ENCODE results near the gene WDFY2.
"Not testable (repeated sequence)": the region's sequence is repeated elsewhere in the genome, so short reads cannot be mapped to it uniquely, and the experiment has no call there.

WDFY2 gene

DNA sequence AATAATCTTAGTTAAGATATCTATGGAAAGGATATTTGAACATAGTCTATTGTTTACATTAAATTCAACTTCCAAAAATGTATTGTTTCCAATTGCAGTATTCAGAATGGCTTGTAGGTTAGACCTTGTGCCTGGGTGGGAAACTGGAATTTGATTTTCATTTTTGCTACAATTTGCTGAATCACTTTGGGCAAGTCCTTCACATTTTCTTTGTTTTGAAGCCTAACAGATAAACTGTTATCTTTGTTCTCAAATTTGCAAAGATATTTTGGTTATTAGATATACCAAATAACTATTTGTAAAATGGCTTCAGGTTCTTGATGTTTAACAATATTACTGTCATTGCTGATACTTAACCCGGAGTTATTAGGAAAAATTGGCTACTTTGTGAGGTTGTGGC lies 82.6 kb downstream of the WDFY2 start:
- no peak for DNase-seq (ENCODE audit: low read depth)

DNA sequence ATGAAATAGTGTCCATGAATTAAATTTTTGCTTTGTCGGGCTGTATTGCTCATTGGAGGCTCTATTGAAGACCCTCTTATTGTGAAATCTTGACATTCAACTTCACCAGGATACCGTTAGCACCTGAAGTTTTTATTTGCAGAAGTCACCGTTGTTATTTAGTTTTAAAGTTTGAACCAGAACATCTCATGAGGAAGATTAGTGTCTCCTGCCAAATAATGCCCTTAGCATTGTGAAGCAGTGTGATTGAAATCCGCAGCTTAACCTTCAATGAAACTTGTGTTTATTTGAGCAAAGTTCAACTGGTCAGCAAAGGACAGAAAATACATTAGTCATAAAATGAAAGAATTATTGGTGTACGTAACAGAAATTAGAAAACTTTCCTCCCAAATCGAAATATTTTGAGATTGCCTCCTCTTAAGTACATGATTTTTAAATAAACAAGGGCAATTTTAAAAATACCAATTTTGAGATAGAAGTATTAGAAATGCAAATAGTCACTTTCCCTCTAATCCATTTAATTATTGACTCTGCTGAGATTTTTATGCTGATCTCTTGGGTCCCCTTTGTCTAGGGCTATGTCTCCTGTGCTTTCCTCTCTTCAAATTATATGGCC lies 84.4 kb downstream of the WDFY2 start:
- no peak for DNase-seq (ENCODE audit: low read depth)

DNA sequence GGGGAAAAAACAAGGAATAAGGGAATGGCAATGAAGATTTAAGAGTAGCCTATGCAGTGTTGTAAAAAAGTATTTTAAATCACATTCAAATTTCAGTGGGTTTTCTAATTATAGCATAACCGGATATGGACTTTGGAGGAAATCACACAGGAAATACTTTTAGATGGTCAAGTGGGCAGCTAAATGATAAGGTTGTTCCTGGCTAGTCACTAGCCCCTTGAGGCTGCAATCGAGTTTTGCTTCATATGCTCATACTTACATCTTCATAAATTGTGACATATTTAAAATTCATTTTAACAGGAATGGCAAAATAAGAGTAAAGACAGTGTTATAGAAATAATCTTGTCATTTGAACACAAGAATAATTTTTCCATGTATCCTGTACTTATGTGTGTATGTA lies 88.9 kb downstream of the WDFY2 start:
- no peak for DNase-seq (ENCODE audit: low read depth)

DNA sequence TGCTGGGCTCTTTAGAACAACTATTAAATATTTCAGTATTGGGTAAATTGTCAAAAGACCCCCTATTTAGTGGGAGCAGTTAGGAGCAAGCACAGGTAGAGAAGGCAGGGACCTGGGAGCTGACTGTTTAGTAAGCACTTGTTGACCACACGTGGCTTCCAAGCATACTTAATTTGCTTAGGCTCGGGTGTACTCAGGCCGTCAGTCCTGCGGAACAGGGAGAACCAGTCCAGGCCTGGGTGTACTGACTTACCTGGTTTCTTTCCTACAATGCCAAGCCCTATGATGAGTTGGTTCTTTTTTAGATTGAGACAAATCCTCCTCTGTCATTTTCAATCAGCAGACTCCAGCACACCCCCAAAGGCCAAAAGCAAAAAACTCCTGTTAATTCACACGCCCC lies 90.0 kb downstream of the WDFY2 start:
- DNase-seq (ENCODE audit: low read depth), result no peak

DNA sequence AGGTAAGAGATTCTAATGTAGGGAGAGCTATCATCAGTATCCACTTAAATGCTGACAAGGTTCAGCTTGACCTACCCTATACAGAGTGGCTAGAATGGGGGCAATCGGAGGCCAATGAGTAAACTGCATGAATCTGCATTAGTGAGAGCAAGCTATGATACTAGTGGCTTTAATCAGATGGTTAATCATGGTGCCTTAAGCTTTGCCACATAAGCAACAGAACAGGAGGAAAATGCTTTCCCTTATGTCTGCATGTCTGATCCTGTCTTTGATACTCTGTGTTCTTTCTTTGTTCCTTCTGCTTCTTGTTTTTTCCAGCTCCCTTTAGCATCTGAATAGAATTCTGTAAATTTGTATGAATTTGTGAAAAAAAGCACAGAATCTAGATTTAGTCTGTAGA lies 91.1 kb downstream of the WDFY2 start:
- DNase-seq (ENCODE audit: low read depth), result no peak

DNA sequence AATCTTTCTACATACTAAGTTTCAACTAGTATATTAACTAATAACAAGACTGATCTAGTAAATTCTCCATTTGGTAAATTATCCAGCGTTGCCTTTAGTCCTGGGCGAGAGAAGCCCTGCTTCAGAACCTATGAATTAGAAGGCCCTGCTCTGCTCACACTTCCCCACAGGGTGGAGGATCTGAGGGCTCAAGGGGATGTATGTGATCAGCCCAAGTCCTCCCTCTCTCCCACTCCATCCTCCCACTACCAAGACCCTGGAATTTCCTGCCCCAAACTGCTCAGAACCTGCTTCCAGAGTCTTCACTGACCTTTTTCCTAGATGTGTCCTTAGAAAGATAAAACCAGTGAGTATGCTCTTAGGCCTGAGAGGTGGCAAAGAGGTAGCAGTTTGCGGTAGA lies 91.6 kb downstream of the WDFY2 start:
- no peak for DNase-seq (ENCODE audit: low read depth)

DNA sequence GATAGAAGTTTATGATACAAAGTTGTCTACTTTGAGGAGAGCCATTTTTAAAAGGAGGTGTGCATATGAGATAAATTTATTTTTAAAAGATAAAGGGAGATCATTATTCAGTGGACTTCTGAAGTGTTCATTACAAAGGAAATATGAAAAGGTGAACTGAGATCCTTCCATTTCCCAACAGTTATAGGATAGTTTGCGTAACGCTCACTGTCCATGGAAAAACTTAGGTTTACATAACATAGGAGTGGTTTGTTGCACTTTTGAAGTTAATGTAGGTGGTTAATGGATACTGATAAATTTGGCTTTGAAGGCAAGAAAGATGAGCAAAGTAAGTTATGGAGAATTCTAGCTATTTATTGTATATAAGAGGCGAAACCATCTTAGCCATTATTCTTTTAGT lies 92.5 kb downstream of the WDFY2 start:
- DNase-seq (ENCODE audit: low read depth), result no peak

DNA sequence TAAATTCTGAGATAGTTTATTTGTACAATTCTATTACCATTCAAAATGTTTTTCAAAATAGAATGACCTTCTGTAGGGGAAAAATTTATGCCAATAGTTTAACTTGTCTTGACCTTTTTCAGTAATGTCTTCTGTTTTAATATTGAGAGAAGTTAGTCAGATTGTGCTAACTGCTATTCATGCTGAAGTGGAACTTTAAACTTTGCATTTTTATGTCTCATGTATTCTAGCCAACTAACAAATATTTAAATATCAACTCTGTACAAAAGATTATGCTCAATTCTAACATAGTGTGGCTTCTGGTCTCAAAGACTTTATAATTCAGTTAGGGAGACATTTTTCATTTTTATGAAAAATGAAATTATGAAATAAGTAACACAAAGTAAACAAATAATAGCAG lies 94.2 kb downstream of the WDFY2 start:
- no peak for DNase-seq (ENCODE audit: low read depth)

DNA sequence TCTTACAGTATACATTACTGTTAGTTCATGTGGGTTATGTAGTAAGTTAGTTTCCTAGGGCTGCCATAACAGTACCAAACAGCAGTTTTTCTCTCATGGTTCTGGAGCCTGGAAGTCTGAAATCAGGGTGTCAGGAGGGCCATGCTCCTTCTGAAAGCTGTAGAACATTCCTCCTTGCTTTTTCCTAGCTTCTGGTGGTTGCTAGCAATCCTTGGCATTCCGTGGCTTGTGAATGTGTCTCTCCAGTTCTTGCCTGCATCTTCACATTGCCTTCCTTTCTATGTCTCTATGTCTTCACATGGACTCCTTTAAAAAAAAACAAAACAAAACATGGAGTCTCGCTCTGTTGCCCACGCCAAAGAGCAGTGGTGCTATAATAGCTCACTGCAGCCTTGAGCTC lies 95.4 kb downstream of the WDFY2 start:
- peak; percentile 15 for DNase-seq (ENCODE audit: low read depth)

DNA sequence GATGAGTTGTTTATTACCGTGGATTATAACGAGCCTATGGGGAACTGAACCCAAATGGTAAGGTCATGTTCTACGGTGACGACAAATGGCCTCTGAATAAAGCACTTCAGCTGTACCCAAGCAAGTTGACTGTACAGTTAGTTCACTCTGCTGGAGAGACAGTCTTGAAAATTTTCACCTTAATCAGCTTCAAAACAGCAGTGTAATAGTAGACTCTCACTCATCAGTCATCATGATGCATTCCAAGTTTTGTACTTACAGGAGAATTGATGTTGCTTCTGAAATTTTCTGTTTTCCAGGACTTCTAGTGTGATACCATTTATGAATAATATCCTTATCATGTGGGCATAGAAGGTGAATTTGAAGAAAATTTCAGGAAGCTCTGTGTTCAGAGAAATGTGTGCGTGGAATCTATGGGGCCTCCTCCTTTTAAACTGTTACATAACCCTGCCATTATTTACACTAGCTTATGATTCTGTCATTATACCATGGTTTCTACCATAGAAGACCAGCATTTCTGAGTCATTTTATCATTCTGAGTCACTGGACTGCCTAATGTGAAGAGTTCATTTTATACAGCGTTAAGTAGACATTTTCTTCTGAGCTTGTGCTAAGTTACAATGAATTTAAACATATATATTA lies 96.9 kb downstream of the WDFY2 start:
- peak; percentile 54 for DNase-seq (ENCODE audit: low read depth)

DNA sequence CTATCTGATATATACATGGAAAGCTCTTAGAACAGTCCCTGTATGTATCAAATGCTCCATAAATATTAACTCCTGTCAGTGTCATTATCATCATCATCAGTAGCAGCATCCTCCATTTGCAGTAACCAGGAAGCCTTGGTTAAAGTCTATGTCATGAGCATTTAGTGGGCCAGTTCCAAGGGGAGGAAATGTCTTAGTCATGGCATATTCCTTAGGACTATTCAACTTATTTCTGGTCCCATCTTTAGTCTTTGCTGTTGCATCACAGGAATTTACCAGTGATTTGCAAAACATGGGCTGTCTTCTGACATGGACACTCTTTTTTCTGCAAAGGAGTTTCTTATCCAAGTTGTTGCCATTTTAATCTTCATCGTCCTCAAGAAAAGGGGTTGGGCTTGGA lies 98.4 kb downstream of the WDFY2 start:
- DNase-seq (ENCODE audit: low read depth), result no peak

DNA sequence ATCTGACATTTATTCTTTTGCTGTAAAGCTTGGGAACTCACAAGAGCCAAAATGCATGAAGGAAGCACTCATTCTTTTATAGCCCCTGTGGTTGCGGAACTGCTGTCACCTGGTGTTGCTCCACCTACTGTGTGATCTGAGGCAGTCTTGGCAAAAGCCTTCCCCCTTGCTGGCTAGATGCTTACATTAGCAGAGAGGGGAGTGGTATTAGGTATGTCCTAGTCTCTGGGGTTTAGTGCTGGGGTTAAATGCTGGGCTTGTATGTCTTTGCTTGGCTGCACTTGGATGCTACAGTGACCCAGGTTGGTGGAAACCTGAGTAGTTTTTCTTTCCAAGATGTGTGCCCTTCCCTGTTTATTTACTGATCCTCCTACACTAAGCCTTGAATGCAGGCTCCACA lies 99.3 kb downstream of the WDFY2 start:
- DNase-seq (ENCODE audit: low read depth), result no peak

DNA sequence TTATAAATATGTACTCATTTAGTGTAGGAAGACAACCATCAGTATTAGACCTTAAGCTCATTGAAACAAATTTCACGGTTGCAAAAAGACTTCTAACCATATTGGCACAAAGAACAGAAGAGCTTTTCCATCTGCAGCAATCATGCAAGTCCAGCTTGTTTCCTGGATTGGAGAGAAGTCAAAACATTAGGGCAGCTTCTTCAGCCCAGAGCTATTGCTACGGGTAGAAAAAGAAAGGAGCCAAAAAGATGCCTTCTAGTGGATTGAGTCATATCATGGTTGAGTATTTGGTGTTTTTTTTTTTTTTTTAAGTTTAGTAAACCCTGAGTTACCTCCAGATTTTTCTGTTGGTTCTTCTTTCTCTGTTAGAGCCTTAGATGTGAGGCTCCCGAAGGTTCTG lies 99.8 kb downstream of the WDFY2 start:
- peak; percentile 55 for DNase-seq (ENCODE audit: low read depth)

DNA sequence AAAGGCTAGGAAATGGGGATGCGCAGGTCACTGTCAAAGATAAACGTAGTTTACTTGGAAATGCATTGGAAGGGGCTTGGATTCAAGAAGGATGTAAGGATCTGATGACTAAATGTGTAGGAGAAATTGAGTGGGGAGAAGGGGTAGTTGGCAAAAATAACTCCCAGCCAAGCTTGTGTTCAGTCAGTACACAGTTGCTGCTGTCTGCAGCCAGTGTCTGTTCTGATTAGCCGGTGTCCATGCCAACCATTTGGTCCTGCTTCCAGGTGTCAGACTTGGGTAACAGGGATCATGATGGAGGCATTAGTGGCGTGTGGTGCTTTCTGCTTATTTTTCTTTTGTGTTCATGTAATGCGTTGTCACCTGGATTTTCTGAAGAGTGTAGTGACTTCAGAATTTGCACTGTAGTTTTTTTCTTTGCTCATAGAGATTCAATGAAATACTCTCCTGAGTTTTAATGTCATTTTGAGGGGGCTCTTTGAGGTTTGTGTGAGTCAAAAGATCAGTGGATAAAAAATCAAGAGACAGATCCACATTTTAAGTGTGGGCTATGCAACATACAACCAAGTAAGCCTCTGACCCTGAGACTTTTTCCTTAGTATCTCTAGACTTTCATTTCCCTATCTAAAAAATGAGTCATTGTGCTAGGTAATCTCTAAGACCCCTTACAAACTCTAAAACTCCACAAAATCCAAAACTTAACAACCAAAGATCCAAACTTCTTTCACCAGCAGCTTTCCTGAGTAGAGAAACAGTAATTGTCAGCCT lies 103.9 kb downstream of the WDFY2 start:
- DNase-seq (ENCODE audit: low read depth), result no peak

DNA sequence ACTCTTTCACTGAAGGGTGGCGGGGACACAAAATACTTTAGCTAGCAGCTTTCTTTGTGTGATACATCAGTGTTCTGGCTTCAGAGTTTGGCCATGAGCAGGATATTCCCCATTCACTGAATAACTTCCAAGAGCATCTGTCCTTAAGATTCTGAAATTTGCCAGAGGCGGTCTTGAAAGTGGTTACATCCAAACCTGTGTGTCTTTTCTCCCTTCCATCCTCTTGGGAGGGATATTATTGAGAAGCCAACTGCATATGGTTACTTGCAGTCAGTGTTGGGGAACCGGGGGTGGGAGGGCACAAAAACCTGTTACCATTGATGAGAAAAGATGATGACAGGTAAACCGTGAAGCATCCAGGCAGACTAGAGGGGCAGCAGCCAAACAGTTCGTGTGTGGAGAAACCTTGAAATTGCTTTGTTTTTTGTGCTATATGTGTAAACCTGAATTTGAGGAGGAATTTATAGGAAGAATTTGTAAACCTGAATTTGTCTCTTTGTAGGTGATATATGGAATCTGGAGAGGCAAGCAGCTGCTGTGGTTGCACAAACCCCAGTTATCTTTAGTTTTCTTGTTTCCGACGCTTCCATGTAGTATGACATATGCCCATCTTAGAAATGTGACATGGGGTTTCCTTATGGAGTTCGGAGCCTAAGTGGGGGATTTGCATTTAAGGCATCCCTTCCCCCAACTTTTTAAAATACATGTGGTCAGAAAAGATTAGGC lies 104.8 kb downstream of the WDFY2 start:
- no peak for DNase-seq (ENCODE audit: low read depth)

DNA sequence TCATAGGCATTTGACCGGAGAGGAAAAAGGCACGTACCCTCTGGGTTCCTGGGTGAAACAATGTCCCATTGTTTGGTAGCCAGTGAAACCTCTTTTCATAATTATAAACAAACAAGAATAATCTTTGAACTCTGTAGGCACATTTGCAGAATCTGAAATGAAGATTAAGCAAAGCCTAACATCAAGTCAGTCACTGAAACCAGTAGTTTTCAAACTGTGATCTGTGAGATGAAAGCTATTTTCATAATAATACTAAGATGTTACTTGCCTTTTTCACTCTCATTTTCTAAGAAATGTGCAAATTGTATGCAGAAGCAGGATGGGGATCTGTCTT lies 105.4 kb downstream of the WDFY2 start:
- DNase-seq (ENCODE audit: low read depth), result no peak

DNA sequence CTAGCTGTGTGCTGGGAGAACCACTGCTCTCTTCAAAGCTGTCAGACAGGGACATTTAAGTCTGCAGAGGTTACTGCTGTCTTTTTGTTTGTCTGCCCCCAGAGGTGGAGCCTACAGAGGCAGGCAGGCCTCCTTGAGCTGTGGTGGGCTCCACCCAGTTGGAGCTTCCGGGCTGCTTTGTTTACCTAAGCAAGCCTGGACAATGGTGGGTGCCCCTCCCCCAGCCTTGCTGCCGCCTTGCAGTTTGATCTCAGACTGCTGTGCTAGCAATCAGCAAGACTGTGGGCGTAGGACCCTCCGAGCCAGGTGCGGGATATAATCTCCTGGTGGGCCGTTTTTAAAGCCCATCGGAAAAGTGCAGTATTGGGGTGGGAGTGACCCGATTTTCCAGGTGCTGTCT lies 111.4 kb downstream of the WDFY2 start:
- DNase-seq (ENCODE audit: low read depth), result not testable (repeated sequence)

DNA sequence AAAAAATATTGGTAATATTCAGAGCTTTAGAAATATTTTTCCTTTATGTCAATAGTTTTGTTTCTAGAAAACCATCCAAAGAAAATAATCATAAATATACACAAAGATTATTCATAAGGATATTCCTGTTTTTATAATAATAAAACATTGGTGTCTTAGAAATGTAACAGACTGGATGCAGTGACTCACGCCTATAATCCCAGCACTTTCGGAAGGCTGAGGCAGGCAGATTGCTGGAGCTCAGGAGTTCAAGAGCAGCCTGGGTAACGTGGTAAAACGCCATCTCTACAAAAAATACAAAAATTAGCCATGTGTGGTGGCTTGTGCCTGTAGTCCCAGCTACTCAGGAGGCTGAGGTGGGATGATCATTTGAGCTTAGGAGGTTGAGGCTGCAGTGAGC lies 112.9 kb downstream of the WDFY2 start:
- no peak for DNase-seq (ENCODE audit: low read depth)

DNA sequence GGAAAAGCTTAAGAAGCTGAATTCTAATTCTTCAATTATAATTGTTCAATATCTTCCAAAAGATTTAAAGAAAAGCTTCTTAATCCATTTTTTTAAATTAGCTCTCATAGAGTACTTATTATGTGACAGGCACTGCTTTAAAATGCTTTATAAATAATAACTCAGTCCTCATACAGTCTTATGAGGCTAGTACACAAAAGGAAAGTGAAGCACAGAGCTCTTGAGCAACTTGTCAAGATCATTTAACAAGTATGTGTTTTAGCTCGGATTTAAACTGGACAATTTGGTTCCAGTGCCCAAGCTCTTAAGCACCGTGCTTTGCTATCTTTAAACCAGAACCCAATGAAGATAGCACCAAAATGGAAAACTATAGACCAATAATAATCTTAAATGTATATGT lies 113.6 kb downstream of the WDFY2 start:
- no peak for DNase-seq (ENCODE audit: low read depth)

DNA sequence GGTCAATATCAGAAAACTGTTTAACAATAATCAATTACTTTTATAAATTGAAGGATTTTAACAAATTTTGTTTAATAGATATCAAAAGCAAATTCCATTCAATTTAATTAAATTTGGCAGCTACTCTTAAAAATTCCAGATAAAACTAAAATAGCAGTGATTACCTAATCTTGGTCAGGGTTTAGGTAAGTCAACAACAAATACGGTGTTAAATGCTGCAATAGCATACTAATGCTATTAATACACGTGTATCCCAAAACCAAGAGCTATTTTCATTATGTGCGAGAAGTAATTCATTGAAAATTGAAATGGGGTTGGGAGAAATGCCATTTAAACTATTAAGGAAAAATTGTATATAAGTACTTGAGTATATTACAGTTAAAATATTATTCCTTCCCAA lies 114.1 kb downstream of the WDFY2 start:
- DNase-seq (ENCODE audit: low read depth), result no peak

DNA sequence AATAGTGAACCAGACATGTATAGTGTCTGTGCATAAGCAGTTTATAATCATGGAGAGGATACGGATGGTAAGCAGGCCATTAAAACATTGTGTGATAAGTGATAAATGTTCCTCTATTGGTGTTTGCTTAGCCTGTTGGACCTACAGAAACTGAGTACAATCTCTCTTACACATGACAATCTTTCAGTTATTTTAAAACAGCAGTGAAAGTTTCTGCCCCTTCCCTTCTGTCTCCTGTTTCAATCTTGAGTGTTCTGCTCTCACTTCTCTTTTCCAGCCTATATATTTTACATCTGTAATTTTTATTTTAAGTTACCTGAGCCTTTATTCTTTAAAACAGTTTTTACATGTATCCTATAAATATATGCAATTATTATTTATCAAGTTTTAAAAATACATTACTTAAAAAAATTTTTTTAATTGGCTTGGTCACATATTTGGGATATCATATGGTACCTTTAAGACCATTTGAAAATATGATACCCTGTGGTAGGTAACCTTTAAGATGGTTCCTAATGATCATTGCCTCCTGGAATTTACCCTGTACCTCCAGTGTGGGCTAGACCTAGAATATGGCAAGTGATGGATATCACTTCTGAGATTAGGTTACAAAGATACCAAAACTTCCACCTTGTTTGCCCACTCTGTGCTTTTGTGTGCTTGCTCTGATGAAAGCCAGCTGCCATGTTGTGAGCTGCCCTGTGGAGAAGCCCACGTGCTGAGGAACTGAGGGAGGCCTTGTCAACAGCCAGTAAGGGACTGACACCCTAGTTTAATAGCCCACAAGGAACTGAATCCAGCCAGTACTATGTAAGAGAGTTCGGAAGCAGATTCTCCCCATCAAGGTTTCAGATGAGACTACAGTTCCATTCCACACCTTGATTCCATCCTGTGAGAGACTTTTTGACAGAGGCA lies 120.4 kb downstream of the WDFY2 start:
- no peak for DNase-seq (ENCODE audit: low read depth)

DNA sequence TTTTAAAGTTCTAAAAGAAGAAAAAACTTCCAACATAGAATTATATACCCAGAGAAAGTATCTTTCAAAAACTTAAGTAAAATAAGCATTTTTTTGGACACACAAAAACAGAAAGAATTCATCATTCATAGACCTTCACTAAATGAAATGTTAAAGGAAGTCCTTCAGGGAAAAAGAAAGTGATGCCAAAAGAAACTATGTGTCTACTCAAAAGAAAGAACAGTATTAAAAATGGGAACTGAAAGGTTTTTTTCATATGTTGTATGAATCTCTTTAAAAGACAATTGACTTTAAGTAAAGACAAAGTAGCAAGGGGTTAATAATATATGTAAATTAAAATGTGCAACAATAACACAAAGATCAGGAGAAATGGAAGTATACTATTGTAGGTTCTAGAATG lies 123.2 kb downstream of the WDFY2 start:
- no peak for DNase-seq (ENCODE audit: low read depth)

Measured in GM04503 (cell line).